GM21737 (cell line): ENCODE measurements around the gene CDC14A.

ENCODE experiments used
- ATAC-seq: cut with Tn5 transposase; IDR thresholded peaks from one replicate; pipeline ENCODE4 v1.9.1; 2021; ENCODE audit warnings: mild to moderate bottlenecking, moderate library complexity; ENCODE audit not compliant: unreplicated experiment

The CDC14A gene

GRCh38 chr1:100565937-100566699, 213.8 kb downstream of the CDC14A start:
- no peak for ATAC-seq

GRCh38 chr1:100567062-100567461, 214.8 kb downstream of the CDC14A start:
- ATAC-seq: no peak
